Liver (tissue), 9 donors: ENCODE data around the gene FOXC2. TPM values are rescaled to one million over a fixed set of nuclear protein-coding genes. Genes with fewer than 3 reads are reported as not detected.

ENCODE experiments used
- DNase-seq: peaks from one replicate; pipeline ENCODE4 v3.0.0-alpha.2; 2017; ENCODE audit warnings: low spot score
- H3K27ac ChIP-seq, 2 donors: one replicate each; pipeline ENCODE4 v1.7.0; 2013; ENCODE audit warnings: inconsistent platforms in 2 of 2, low read length in 2 of 2, control low read depth in 1 of 2, low read depth in 1 of 2, mild to moderate bottlenecking in 1 of 2
- H3K27me3 ChIP-seq, 4 donors: one replicate each; pipeline versions ENCODE4 v1.6.1 to v1.7.0; 2013; ENCODE audit warnings: low read length in 3 of 4, inconsistent platforms in 1 of 4, mild to moderate bottlenecking in 1 of 4, moderate library complexity in 1 of 4; ENCODE audit not compliant: control insufficient read depth in 4 of 4, insufficient read depth in 4 of 4
- H3K36me3 ChIP-seq, 4 donors: one replicate each; pipeline versions ENCODE4 v1.6.1 to v1.7.0; 2013; ENCODE audit warnings: low read length in 3 of 4, mild to moderate bottlenecking in 3 of 4, low read depth in 1 of 4, moderate library complexity in 1 of 4; ENCODE audit not compliant: control insufficient read depth in 4 of 4, insufficient read depth in 3 of 4
- H3K4me1 ChIP-seq, 4 donors: one replicate each; pipeline versions ENCODE4 v1.6.1 to v1.7.0; 2013; ENCODE audit warnings: low read length in 3 of 4, mild to moderate bottlenecking in 3 of 4, moderate library complexity in 1 of 4; ENCODE audit not compliant: control insufficient read depth in 4 of 4, insufficient read depth in 4 of 4
- H3K4me3 ChIP-seq, 3 donors: one replicate each; pipeline versions ENCODE4 v1.6.1 to v1.7.0; 2013; ENCODE audit warnings: low read length in 3 of 3, control low read depth in 1 of 3, low read depth in 1 of 3, mild to moderate bottlenecking in 1 of 3
- H3K9ac ChIP-seq, 2 donors: one replicate each; pipeline ENCODE4 v1.7.0; 2013; ENCODE audit warnings: low read length in 2 of 2, mild to moderate bottlenecking in 2 of 2, moderate library complexity in 2 of 2, control low read depth in 1 of 2, low read depth in 1 of 2
- H3K9me3 ChIP-seq, 4 donors: one replicate each; pipeline versions ENCODE4 v1.6.1 to v1.7.0; 2013; ENCODE audit warnings: low read length in 3 of 4; ENCODE audit not compliant: control insufficient read depth in 4 of 4
- EGR1 ChIP-seq, 2 donors: IDR thresholded peaks; 2 replicates each; pipeline ENCODE4 v1.6.1; 2016 to 2018; ENCODE audit warnings: antibody characterized with exemption in 2 of 2, low read depth in 2 of 2
- FOXA1 ChIP-seq: IDR thresholded peaks from 2 replicates; pipeline ENCODE4 v1.6.1; 2016; ENCODE audit warnings: antibody characterized with exemption
- GABPA ChIP-seq, 2 donors: IDR thresholded peaks in 1 of 2; conservative IDR thresholded peaks in 1 of 2; 2 replicates each; pipeline ENCODE4 v1.6.1; 2016; ENCODE audit warnings: antibody characterized with exemption in 2 of 2, mild to moderate bottlenecking in 1 of 2, moderate library complexity in 1 of 2
- HNF4A ChIP-seq, 2 donors: conservative IDR thresholded peaks; 2 replicates each; pipeline ENCODE4 v1.6.1; 2016; ENCODE audit warnings: antibody characterized with exemption in 2 of 2, mild to moderate bottlenecking in 2 of 2
- HNF4G ChIP-seq: IDR thresholded peaks from 2 replicates; pipeline ENCODE4 v1.6.1; 2016; ENCODE audit warnings: antibody characterized with exemption
- JUND ChIP-seq, 2 donors: IDR thresholded peaks; 2 replicates each; pipeline ENCODE4 v1.6.1; 2016; ENCODE audit warnings: antibody characterized with exemption in 2 of 2
- NR2F2 ChIP-seq: IDR thresholded peaks from 2 replicates; pipeline ENCODE4 v1.6.1; 2016; ENCODE audit warnings: antibody characterized with exemption
- RAD21 ChIP-seq, 2 donors: IDR thresholded peaks; 2 replicates each; pipeline ENCODE4 v1.6.1; 2016; ENCODE audit warnings: antibody characterized with exemption in 2 of 2, mild to moderate bottlenecking in 2 of 2
- RXRA ChIP-seq, 2 donors: IDR thresholded peaks; 2 replicates each; pipeline ENCODE4 v1.6.1; 2017 to 2018; ENCODE audit warnings: antibody characterized with exemption in 2 of 2, mild to moderate bottlenecking in 1 of 2
- SP1 ChIP-seq: IDR thresholded peaks from 2 replicates; pipeline ENCODE4 v1.6.1; 2018; ENCODE audit warnings: antibody characterized with exemption, mild to moderate bottlenecking
- TAF1 ChIP-seq: conservative IDR thresholded peaks from 2 replicates; pipeline ENCODE4 v1.6.1; 2016; ENCODE audit warnings: antibody characterized with exemption, mild to moderate bottlenecking
- YY1 ChIP-seq: IDR thresholded peaks from 2 replicates; pipeline ENCODE4 v1.6.1; 2016; ENCODE audit warnings: antibody characterized with exemption, mild to moderate bottlenecking
- WGBS: extraction: QIAGEN DNeasy Blood & Tissue Kit; methylation state at CpG from one replicate; pipeline ENCODE4 v1.1.7; 2013; 5-methylcytosine and 5-hydroxymethylcytosine counted together
- polyA plus RNA-seq, 2 donors: library from polyadenylated mRNA; stranded (reverse) in 1 of 2; unstranded in 1 of 2; fragments of 200-250 nt in 1 of 2; fragments of >200 nt in 1 of 2; fragmentation: Nextera tagmentation in 1 of 2; extraction: Ambion mirVana in 1 of 2; gene quantifications; one replicate each; pipeline versions ENCODE4 v1.2.1 to v1.2.3, GENCODE V29; 2013 to 2015
- total RNA-seq, 2 donors: library from RNA; depleted of rRNA; stranded (reverse); fragments of >200 nt; gene quantifications; one replicate each; pipeline ENCODE4 v1.2.3, GENCODE V29; 2014
- TF ChIP-seq, protein P1 (sequence below): IDR thresholded peaks from 2 replicates; pipeline ENCODE4 v1.6.1; 2016; ENCODE audit warnings: antibody characterized with exemption
- TF ChIP-seq, protein P2 (sequence below): IDR thresholded peaks from 2 replicates; pipeline ENCODE4 v1.6.1; 2016; ENCODE audit warnings: antibody characterized with exemption
- TF ChIP-seq, protein P3 (sequence below): IDR thresholded peaks from 2 replicates; pipeline ENCODE4 v1.6.1; 2016; ENCODE audit warnings: antibody characterized with exemption
- TF ChIP-seq, protein P4 (sequence below): fragments of 150-350 bp; IDR thresholded peaks from 2 replicates; pipeline ENCODE4 v1.5.1; 2017; ENCODE audit warnings: improper control_type of control experiment, low read depth, low read length; ENCODE audit not compliant: missing input control
- TF ChIP-seq, protein P5 (sequence below): IDR thresholded peaks from 2 replicates; pipeline ENCODE4 v1.6.1; 2016; ENCODE audit warnings: antibody characterized with exemption, mild to moderate bottlenecking
- donor health status: healthy.
- donor health status: healthy.
- donor health status: healthy.
- donor health status: healthy.
- donor health status: healthy.

The FOXC2 gene
- total and polyA plus RNA-seq, 4 donors, result 0.03 to 0.09 (median 0.08) TPM; not detected in 1

DNA sequence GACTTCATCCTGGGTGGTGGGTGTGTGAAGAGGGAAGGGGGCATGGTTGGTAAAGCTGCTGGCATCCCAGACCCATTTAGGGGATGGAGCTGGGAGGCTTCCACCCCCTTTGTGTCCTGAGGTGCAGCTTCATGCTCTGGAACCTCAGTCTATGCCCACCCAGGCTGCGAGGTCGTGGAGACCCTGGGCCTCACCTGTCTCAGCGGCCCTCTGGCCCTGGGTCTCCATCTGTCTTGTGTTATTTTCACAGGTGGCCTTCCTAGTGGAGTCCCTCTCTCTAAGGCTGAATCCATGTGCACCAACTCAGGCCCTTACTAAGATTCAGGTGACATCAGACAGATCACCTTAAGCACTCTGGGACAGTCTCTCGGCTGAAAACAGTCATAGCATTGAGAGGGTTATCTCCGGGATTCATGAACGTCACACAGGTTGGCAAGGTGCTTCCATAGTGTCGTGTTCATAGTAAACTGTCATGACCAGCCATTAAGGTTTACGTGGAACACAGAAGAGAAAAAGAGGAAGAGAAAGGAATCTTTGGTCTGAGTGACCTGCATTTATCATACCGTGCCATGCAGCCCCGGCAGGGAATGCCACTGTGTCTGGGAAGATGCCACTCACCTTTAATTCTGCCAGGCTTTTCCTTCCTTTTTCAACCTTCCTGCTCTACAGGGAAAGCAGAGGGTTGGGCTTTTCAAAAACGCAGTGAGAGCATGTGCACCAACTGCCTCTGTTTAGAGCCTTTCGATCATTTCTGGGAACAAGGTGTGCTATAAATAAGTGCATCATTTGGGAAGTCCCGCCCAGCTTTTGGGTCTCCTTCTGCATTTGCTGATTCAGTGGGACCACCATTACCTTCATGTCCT lies 7.2 kb downstream of the FOXC2 start:
- DNase-seq, result no peak
- no peak overlapping the region for H3K27ac ChIP-seq

DNA sequence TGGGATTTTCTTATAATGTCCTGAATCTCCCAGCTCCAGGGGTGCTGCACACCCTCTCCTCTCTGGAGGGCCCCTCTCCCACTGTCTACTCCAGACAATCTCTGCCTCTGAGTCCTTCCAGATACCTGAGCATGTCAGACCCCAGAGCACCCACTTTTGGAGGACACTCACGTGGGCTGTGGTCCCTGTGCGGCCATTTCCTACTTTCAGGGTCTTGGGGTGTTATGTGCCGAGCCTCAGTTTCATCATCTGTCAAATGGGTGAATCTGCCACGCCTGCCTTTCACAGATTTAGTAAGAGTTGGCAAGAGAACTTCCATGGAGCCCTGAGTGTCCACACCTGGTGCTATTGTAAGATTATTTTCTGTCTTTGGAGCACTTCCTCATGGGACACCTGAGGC lies 8.0 kb downstream of the FOXC2 start:
- Histone ChIP-seq H3K36me3 (no peaks in the 10 kb centered on the region), H3K9me3 (no peaks in the 10 kb centered on the region), H3K27me3 (peaks cover 8 to 45% (median 20%) of the 10 kb centered on the region in 4 donors), H3K4me1 (peaks cover 0 to 3% (median 3%) of the 10 kb centered on the region in 4 donors), H3K27ac (no peak overlapping the region), H3K9ac (no peak overlapping the region), H3K4me3 (no peak overlapping the region)
- no peak for DNase-seq
- WGBS, result 35% methylated on average over 4 of the region's 4 CpGs
- TF ChIP-seq, protein P1, sequence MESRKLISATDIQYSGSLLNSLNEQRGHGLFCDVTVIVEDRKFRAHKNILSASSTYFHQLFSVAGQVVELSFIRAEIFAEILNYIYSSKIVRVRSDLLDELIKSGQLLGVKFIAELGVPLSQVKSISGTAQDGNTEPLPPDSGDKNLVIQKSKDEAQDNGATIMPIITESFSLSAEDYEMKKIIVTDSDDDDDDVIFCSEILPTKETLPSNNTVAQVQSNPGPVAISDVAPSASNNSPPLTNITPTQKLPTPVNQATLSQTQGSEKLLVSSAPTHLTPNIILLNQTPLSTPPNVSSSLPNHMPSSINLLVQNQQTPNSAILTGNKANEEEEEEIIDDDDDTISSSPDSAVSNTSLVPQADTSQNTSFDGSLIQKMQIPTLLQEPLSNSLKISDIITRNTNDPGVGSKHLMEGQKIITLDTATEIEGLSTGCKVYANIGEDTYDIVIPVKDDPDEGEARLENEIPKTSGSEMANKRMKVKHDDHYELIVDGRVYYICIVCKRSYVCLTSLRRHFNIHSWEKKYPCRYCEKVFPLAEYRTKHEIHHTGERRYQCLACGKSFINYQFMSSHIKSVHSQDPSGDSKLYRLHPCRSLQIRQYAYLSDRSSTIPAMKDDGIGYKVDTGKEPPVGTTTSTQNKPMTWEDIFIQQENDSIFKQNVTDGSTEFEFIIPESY, result no peak
- TF ChIP-seq, protein P2, sequence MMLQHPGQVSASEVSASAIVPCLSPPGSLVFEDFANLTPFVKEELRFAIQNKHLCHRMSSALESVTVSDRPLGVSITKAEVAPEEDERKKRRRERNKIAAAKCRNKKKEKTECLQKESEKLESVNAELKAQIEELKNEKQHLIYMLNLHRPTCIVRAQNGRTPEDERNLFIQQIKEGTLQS, result no peak
- TF ChIP-seq JUND (IDR thresholded peaks at IDR 0.05) (no peak), NR2F2 (no peak), HNF4A (conservative IDR thresholded peaks at IDR 0.05) (no peak), YY1 (no peak), RXRA (IDR thresholded peaks at IDR 0.05) (no peak), TAF1 (no peak), GABPA (IDR thresholded peaks at IDR 0.05 in 1 of 2, conservative IDR thresholded peaks at IDR 0.05 in 1 of 2) (no peak), FOXA1 (no peak), SP1 (no peak), HNF4G (no peak), RAD21 (IDR thresholded peaks at IDR 0.05) (no peak), EGR1 (IDR thresholded peaks at IDR 0.05; ENCODE audit: low read depth in 2 of 2) (no peak)
- TF ChIP-seq, protein P3, sequence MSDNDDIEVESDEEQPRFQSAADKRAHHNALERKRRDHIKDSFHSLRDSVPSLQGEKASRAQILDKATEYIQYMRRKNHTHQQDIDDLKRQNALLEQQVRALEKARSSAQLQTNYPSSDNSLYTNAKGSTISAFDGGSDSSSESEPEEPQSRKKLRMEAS, result no peak
- TF ChIP-seq, protein P4, sequence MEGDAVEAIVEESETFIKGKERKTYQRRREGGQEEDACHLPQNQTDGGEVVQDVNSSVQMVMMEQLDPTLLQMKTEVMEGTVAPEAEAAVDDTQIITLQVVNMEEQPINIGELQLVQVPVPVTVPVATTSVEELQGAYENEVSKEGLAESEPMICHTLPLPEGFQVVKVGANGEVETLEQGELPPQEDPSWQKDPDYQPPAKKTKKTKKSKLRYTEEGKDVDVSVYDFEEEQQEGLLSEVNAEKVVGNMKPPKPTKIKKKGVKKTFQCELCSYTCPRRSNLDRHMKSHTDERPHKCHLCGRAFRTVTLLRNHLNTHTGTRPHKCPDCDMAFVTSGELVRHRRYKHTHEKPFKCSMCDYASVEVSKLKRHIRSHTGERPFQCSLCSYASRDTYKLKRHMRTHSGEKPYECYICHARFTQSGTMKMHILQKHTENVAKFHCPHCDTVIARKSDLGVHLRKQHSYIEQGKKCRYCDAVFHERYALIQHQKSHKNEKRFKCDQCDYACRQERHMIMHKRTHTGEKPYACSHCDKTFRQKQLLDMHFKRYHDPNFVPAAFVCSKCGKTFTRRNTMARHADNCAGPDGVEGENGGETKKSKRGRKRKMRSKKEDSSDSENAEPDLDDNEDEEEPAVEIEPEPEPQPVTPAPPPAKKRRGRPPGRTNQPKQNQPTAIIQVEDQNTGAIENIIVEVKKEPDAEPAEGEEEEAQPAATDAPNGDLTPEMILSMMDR, result no peak
- TF ChIP-seq, protein P5, sequence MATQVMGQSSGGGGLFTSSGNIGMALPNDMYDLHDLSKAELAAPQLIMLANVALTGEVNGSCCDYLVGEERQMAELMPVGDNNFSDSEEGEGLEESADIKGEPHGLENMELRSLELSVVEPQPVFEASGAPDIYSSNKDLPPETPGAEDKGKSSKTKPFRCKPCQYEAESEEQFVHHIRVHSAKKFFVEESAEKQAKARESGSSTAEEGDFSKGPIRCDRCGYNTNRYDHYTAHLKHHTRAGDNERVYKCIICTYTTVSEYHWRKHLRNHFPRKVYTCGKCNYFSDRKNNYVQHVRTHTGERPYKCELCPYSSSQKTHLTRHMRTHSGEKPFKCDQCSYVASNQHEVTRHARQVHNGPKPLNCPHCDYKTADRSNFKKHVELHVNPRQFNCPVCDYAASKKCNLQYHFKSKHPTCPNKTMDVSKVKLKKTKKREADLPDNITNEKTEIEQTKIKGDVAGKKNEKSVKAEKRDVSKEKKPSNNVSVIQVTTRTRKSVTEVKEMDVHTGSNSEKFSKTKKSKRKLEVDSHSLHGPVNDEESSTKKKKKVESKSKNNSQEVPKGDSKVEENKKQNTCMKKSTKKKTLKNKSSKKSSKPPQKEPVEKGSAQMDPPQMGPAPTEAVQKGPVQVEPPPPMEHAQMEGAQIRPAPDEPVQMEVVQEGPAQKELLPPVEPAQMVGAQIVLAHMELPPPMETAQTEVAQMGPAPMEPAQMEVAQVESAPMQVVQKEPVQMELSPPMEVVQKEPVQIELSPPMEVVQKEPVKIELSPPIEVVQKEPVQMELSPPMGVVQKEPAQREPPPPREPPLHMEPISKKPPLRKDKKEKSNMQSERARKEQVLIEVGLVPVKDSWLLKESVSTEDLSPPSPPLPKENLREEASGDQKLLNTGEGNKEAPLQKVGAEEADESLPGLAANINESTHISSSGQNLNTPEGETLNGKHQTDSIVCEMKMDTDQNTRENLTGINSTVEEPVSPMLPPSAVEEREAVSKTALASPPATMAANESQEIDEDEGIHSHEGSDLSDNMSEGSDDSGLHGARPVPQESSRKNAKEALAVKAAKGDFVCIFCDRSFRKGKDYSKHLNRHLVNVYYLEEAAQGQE, result no peak

More for the DNA sequence above, 7.2 kb downstream of the FOXC2 start:
- TF ChIP-seq SP1, result no peak
- no peaks in the 10 kb centered on the region for H3K36me3 ChIP-seq
- H3K4me1 ChIP-seq, result peaks cover 0 to 3% (median 1%) of the 10 kb centered on the region in 4 donors
- H3K9ac ChIP-seq, result no peak overlapping the region
- H3K4me3 ChIP-seq, result no peak overlapping the region
- H3K9me3 ChIP-seq, result no peaks in the 10 kb centered on the region
- 38% methylated on average over 13 of the region's 13 CpGs for WGBS
- peaks cover 4 to 45% (median 20%) of the 10 kb centered on the region in 4 donors for H3K27me3 ChIP-seq
